GM19328 (cell line): Measurements from ENCODE around the gene JARID2.

Source experiments
- ATAC-seq: cut with Tn5 transposase; IDR thresholded peaks from one replicate; pipeline ENCODE4 v1.9.1; 2021; ENCODE audit warnings: mild to moderate bottlenecking, moderate library complexity; ENCODE audit not compliant: unreplicated experiment

JARID2 gene

GRCh38 chr6:15553031-15553430 is 307.2 kb downstream of the JARID2 start:
- ATAC-seq, result no peak

GRCh38 chr6:15553736-15554294 is 307.9 kb downstream of the JARID2 start:
- ATAC-seq, result no peak

- no peak for ATAC-seq
Measured at GRCh38 chr6:15554728-15555100, 308.8 kb downstream of the JARID2 start.

- ATAC-seq, result no peak
Measured at GRCh38 chr6:15555101-15556038, 309.5 kb downstream of the JARID2 start.

- no peak for ATAC-seq
Measured at GRCh38 chr6:15556711-15557110, 310.8 kb downstream of the JARID2 start.

- no peak for ATAC-seq
Measured at GRCh38 chr6:15557174-15557573, 311.3 kb downstream of the JARID2 start.

GRCh38 chr6:15560713-15561112 is 314.8 kb downstream of the JARID2 start:
- no peak for ATAC-seq

GRCh38 chr6:15561447-15562199 is 315.8 kb downstream of the JARID2 start:
- no peak for ATAC-seq

GRCh38 chr6:15562977-15563376 is 317.1 kb downstream of the JARID2 start:
- no peak for ATAC-seq

- ATAC-seq, result no peak
Measured at GRCh38 chr6:15569035-15569995, 323.4 kb downstream of the JARID2 start.

- ATAC-seq, result no peak
Measured at GRCh38 chr6:15570171-15570570, 324.3 kb downstream of the JARID2 start.
